ENCODE data around the gene MAX. TPM values are rescaled to one million over a fixed set of nuclear protein-coding genes. Genes with fewer than 3 reads are reported as not detected.

The MAX gene
- total and polyA plus RNA-seq, 2 of the 4 experiments (the other 2 are of a cell fraction) = 45.2 to 51.8 TPM

- H3K36me3 ChIP-seq (ENCODE audit: control insufficient read depth, insufficient read depth, low read length) = no peaks in the 10 kb centered on the region
- no peak overlapping the region for H2BK120ac ChIP-seq (ENCODE audit: low read depth, low read length)
- ChIA-PET CTCF (no interaction called here), POLR2A (ENCODE audit: unreplicated experiment) (no interaction called here)
- no peak overlapping the region for H2BK15ac ChIP-seq (ENCODE audit: low read depth, low read length)
- intact Hi-C loops (cut with micrococcal nuclease) (no loop called here), dilution Hi-C loops (cut with HindIII; ENCODE audit: low sequenced_read_pairs, unreplicated experiment) (no loop called here), in situ Hi-C loops (cut with MboI; ENCODE audit: low sequenced_read_pairs) (no loop called here)
- H3K18ac ChIP-seq (ENCODE audit: low read depth, low read length) = no peak overlapping the region
- H3K79me1 ChIP-seq (ENCODE audit: low read depth in 1 of 2, low read length in 2 of 2) = no peaks in the 10 kb centered on the region
- DNase-seq = no peak
- H3K27ac ChIP-seq (ENCODE audit: insufficient read depth, low read length) = no peak overlapping the region
- no peak overlapping the region for H2BK5ac ChIP-seq (ENCODE audit: low read depth, low read length, poor library complexity, severe bottlenecking)
- H3K9me3 ChIP-seq (ENCODE audit: control insufficient read depth, insufficient read depth, low read length) = no peaks in the 10 kb centered on the region
- no peak overlapping the region for H4K91ac ChIP-seq (ENCODE audit: insufficient read depth, low read depth, low read length)
- H3K27me3 ChIP-seq (ENCODE audit: control insufficient read depth, insufficient read depth, low read length) = peaks cover 24% of the 10 kb centered on the region
- no peak overlapping the region for H3K14ac ChIP-seq (replicated peaks; ENCODE audit: low read depth, low read length)
- no peak overlapping the region for H3K9ac ChIP-seq (ENCODE audit: low read depth, low read length)
- no peaks in the 10 kb centered on the region for H3K9me1 ChIP-seq (ENCODE audit: insufficient read depth, low read length)
- no TSS peak for BruUV-seq (replicated peaks)
- no peaks in the 10 kb centered on the region for H4K20me1 ChIP-seq (ENCODE audit: insufficient read depth, low read length)
- no peaks in the 10 kb centered on the region for H3K4me1 ChIP-seq (ENCODE audit: control insufficient read depth, insufficient read depth, low read length)
- no peak overlapping the region for H3K4me2 ChIP-seq (ENCODE audit: low read depth, low read length)
- no peak overlapping the region for H3K56ac ChIP-seq (ENCODE audit: extremely low read depth, insufficient read depth, low read length)
- no peak overlapping the region for H2AFZ ChIP-seq (replicated peaks; ENCODE audit: low read length, poor library complexity)
- H3K23ac ChIP-seq (ENCODE audit: low read depth, low read length) = no peak overlapping the region
- no peak overlapping the region for H3K4me3 ChIP-seq (ENCODE audit: insufficient read depth, low read depth, low read length)
- TF ChIP-seq POLR2A (IDR thresholded peaks at IDR 0.05; ENCODE audit: low read depth, low read length) (no peak), NFE2L2 (IDR thresholded peaks at IDR 0.05; ENCODE audit: low read depth, low read length) (no peak), FOS (IDR thresholded peaks at IDR 0.05; ENCODE audit: low read depth, low read length) (no peak), MAZ (IDR thresholded peaks at IDR 0.05; ENCODE audit: borderline replicate concordance, low read depth, low read length) (no peak), CTCF (conservative IDR thresholded peaks at IDR 0.05; ENCODE audit: low read depth, low read length) (no peak), MAFK (IDR thresholded peaks at IDR 0.05; ENCODE audit: low read depth, low read length) (no peak), SMC3 (IDR thresholded peaks at IDR 0.05; ENCODE audit: low read depth, low read length) (no peak), RFX5 (IDR thresholded peaks at IDR 0.05; ENCODE audit: low read depth, low read length) (no peak), CEBPB (IDR thresholded peaks at IDR 0.05; ENCODE audit: low read depth, low read length) (no peak), RCOR1 (IDR thresholded peaks at IDR 0.05; ENCODE audit: insufficient replicate concordance, low read length) (no peak)
- no peak overlapping the region for H2BK20ac ChIP-seq (ENCODE audit: low read depth, low read length)
- H2AK9ac ChIP-seq (replicated peaks; ENCODE audit: low read depth, low read length, poor library complexity) = no peak overlapping the region
- H4K5ac ChIP-seq (ENCODE audit: low read depth, low read length) = no peak overlapping the region
- no peak overlapping the region for H2AK5ac ChIP-seq (ENCODE audit: low read depth, low read length)
- H3K4ac ChIP-seq (ENCODE audit: low read depth, low read length) = no peak overlapping the region
- ATAC-seq (ENCODE audit: low read depth) = no peak
- no peak overlapping the region for H4K8ac ChIP-seq (ENCODE audit: low read depth in 2 of 2, low read length in 2 of 2)
- 0% methylated on average over 1 of the region's 8 CpGs; no CpG with 5 or more reads in 1 of the 2 experiments for WGBS, 2 experiments (ENCODE audit: extremely low coverage in 2 of 2, insufficient read length in 1 of 2)
Observed at GRCh38 chr14:65142914-65143625, 40.8 kb upstream of the MAX start.

Measured in IMR-90 (cell line).